Hematopoietic multipotent progenitor cell (in vitro differentiated cells): Measurements from ENCODE around the gene CD55. TPM values are rescaled to one million over a fixed set of nuclear protein-coding genes. Genes with fewer than 3 reads are reported as not detected.

ENCODE experiments used
- total RNA-seq: library from RNA; depleted of rRNA; stranded (reverse); fragments of >200 nt; gene quantifications from one replicate; pipeline ENCODE4 v1.2.3, GENCODE V29; 2012

Gene CD55
- total RNA-seq, 1 donor, result 40.7 TPM

Other genes with a start within 250 kb of the CD55 start
- gene C4BPB, start 232.8 kb upstream of the CD55 start, total RNA-seq, result under 0.01 TPM
- gene C4BPA, start 217.4 kb upstream of the CD55 start, total RNA-seq, result not detected
- gene CR2, start 132.7 kb downstream of the CD55 start, total RNA-seq, result 0.54 TPM
- 7.8 TPM for gene CR1, start 174.5 kb downstream of the CD55 start, total RNA-seq